Nephron (organoid): ENCODE data around the gene ARHGAP15.

ENCODE experiments used
- H3K27ac Mint-ChIP-seq, 3 experiments: 2 replicates each; pipeline ENCODE4 v1.8.0; 2020; ENCODE audit warnings: mixed read lengths in 3 of 3, mild to moderate bottlenecking in 2 of 3, moderate library complexity in 1 of 3
- H3K27me3 Mint-ChIP-seq: 2 replicates; pipeline ENCODE4 v1.8.0; 2021; ENCODE audit warnings: low read depth, mild to moderate bottlenecking, moderate library complexity, mixed read lengths
- H3K36me3 Mint-ChIP-seq: 2 replicates; pipeline ENCODE4 v1.8.0; 2020; ENCODE audit warnings: low read depth, mixed read lengths
- H3K4me1 Mint-ChIP-seq: 2 replicates; pipeline ENCODE4 v1.8.0; 2020; ENCODE audit warnings: mixed read lengths
- H3K4me3 Mint-ChIP-seq, 3 experiments: 2 replicates each; pipeline ENCODE4 v1.8.0; 2020; ENCODE audit warnings: mild to moderate bottlenecking in 3 of 3, mixed read lengths in 3 of 3, moderate library complexity in 2 of 3
- H3K9me3 Mint-ChIP-seq: 2 replicates; pipeline ENCODE4 v1.8.0; 2020; ENCODE audit warnings: mixed read lengths
- CTCF ChIP-seq, 3 experiments: fragments of 200-600 bp; sonication (generic); IDR thresholded peaks; one replicate each; pipeline ENCODE4 v1.5.0; 2021; ENCODE audit warnings: antibody characterized with exemption in 3 of 3; ENCODE audit not compliant: unreplicated experiment in 3 of 3

Gene ARHGAP15

GRCh38 chr2:143284087-143284675, 155.0 kb downstream of the ARHGAP15 start:
- H3K27me3 Mint-ChIP-seq: no peaks in the 10 kb centered on the region
- H3K9me3 Mint-ChIP-seq: no peaks in the 10 kb centered on the region
- no peak overlapping the region for H3K4me3 Mint-ChIP-seq
- H3K27ac Mint-ChIP-seq: no peak overlapping the region
- H3K4me1 Mint-ChIP-seq: no peaks in the 10 kb centered on the region
- peak; percentile 44 to 58 (median 45) for TF ChIP-seq CTCF (IDR thresholded peaks at IDR 0.05; ENCODE audit: unreplicated experiment in 3 of 3)
- no peaks in the 10 kb centered on the region for H3K36me3 Mint-ChIP-seq

GRCh38 chr2:143289025-143289424, 159.8 kb downstream of the ARHGAP15 start:
- H3K36me3 Mint-ChIP-seq: no peaks in the 10 kb centered on the region
- TF ChIP-seq CTCF (IDR thresholded peaks at IDR 0.05; ENCODE audit: unreplicated experiment in 3 of 3): no peak
- H3K27ac Mint-ChIP-seq: no peak overlapping the region
- H3K4me3 Mint-ChIP-seq: no peak overlapping the region
- no peaks in the 10 kb centered on the region for H3K9me3 Mint-ChIP-seq
- H3K4me1 Mint-ChIP-seq: no peaks in the 10 kb centered on the region
- H3K27me3 Mint-ChIP-seq: no peaks in the 10 kb centered on the region

- Mint-ChIP-seq H3K27ac (no peak overlapping the region), H3K9me3 (no peaks in the 10 kb centered on the region), H3K4me3 (no peak overlapping the region), H3K4me1 (no peaks in the 10 kb centered on the region), H3K27me3 (no peaks in the 10 kb centered on the region), H3K36me3 (no peaks in the 10 kb centered on the region)
- TF ChIP-seq CTCF (IDR thresholded peaks at IDR 0.05; ENCODE audit: unreplicated experiment in 3 of 3): no peak
Observed at GRCh38 chr2:143290221-143290620, 161.0 kb downstream of the ARHGAP15 start.

- Mint-ChIP-seq H3K27me3 (no peaks in the 10 kb centered on the region), H3K9me3 (no peaks in the 10 kb centered on the region), H3K4me1 (no peaks in the 10 kb centered on the region), H3K4me3 (no peak overlapping the region), H3K36me3 (no peaks in the 10 kb centered on the region), H3K27ac (no peak overlapping the region)
- TF ChIP-seq CTCF (IDR thresholded peaks at IDR 0.05; ENCODE audit: unreplicated experiment in 3 of 3): no peak
Observed at GRCh38 chr2:143294068-143294467, 164.8 kb downstream of the ARHGAP15 start.

- Mint-ChIP-seq H3K9me3 (no peaks in the 10 kb centered on the region), H3K4me1 (no peaks in the 10 kb centered on the region), H3K36me3 (no peaks in the 10 kb centered on the region), H3K4me3 (no peak overlapping the region), H3K27me3 (no peaks in the 10 kb centered on the region), H3K27ac (no peak overlapping the region)
- TF ChIP-seq CTCF (IDR thresholded peaks at IDR 0.05; ENCODE audit: unreplicated experiment in 3 of 3): no peak
Observed at GRCh38 chr2:143296089-143296488, 166.9 kb downstream of the ARHGAP15 start.

- Mint-ChIP-seq H3K9me3 (no peaks in the 10 kb centered on the region), H3K4me3 (no peak overlapping the region), H3K4me1 (no peaks in the 10 kb centered on the region), H3K27ac (no peak overlapping the region), H3K36me3 (no peaks in the 10 kb centered on the region), H3K27me3 (no peaks in the 10 kb centered on the region)
- no peak for TF ChIP-seq CTCF (IDR thresholded peaks at IDR 0.05; ENCODE audit: unreplicated experiment in 3 of 3)
Observed at GRCh38 chr2:143297182-143297581, 168.0 kb downstream of the ARHGAP15 start.
